ENCODE data around the gene GPX2. TPM values are rescaled to one million over a fixed set of nuclear protein-coding genes. Genes with fewer than 3 reads are reported as not detected.

GPX2 gene
- total RNA-seq, 2 donors from 2014 or later, result 5.0 TPM; not detected in 1

DNA sequence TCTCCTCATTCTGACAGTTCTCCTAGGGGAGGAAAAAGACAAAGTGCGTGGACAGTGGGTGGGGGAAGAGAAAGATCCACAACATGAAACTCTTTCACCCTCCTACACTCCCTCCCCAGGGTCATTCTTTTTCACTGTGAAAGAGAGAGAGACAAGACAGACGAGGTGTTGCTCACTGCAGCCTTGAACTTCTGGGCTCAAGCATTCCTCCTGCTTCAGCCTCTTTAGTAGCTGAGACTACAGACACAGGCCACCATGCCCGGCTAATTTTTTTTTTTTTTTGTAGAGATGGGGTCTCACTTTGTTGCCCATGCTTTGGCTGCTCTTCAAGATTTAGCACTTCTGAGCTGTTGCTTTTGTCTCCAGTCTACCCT is 2.7 kb downstream of the GPX2 start:
- no peaks in the 10 kb centered on the region for H3K9me3 ChIP-seq
- no peaks in the 10 kb centered on the region for H3K27me3 ChIP-seq (replicated peaks; ENCODE audit: insufficient read depth)
- H3K27ac ChIP-seq, result no peak overlapping the region
- H3K36me3 ChIP-seq, result peaks cover 13% of the 10 kb centered on the region
- DNase-seq (ENCODE audit: low spot score), result no peak
- TF ChIP-seq, protein P1, sequence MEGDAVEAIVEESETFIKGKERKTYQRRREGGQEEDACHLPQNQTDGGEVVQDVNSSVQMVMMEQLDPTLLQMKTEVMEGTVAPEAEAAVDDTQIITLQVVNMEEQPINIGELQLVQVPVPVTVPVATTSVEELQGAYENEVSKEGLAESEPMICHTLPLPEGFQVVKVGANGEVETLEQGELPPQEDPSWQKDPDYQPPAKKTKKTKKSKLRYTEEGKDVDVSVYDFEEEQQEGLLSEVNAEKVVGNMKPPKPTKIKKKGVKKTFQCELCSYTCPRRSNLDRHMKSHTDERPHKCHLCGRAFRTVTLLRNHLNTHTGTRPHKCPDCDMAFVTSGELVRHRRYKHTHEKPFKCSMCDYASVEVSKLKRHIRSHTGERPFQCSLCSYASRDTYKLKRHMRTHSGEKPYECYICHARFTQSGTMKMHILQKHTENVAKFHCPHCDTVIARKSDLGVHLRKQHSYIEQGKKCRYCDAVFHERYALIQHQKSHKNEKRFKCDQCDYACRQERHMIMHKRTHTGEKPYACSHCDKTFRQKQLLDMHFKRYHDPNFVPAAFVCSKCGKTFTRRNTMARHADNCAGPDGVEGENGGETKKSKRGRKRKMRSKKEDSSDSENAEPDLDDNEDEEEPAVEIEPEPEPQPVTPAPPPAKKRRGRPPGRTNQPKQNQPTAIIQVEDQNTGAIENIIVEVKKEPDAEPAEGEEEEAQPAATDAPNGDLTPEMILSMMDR (IDR thresholded peaks at IDR 0.05), result no peak
- no peak overlapping the region for H3K4me3 ChIP-seq
- peaks cover 5 to 25% of the 10 kb centered on the region in 2 donors for H3K4me1 ChIP-seq (ENCODE audit: control insufficient read depth in 1 of 2, low read depth in 2 of 2)
- ATAC-seq (ENCODE audit: insufficient number of reproducible peaks, low FRiP score, low read depth), result no peak

DNA sequence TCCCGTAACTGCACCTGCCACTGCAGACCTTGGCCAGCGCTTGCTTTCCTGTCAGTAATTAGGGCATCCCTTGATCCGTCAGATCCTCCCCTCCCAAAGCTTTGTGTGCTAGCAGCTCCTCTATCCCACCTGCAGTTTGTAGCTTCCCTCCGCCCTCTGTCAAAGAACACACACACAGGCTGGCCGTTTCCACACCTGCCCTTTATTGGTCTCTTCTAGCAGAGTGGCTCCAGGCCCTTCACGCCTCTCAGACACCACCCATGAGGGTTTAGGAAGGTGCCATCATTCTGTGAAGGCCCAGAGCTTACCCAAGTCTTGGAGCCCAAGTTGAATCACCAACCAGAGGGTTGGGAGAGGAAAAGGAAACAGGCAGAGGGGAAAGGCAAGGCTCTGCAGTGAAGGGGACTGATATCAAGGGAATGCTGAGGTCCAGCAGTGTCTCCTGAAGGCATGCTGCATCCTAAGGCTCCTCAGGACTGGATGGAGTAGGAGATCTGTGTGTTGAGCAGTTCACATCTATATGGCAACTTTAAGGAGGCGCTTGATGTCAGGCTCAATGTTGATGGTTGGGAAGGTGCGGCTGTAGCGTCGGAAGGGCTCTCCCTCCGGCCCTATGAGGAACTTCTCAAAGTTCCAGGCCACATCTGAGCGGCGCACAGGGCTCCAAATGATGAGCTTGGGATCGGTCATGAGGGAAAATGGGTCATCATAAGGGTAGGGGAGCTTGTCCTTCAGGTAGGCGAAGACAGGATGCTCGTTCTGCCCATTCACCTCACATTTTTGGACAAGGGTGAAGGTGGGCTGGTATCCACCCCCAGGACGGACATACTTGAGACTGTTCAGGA is 3.4 kb downstream of the GPX2 start:
- Histone ChIP-seq H3K4me1 (ENCODE audit: control insufficient read depth in 1 of 2, low read depth in 2 of 2) (peaks cover 11 to 31% of the 10 kb centered on the region in 2 donors), H3K27ac (no peak overlapping the region), H3K4me3 (no peak overlapping the region), H3K9me3 (no peaks in the 10 kb centered on the region), H3K36me3 (peaks cover 13% of the 10 kb centered on the region), H3K27me3 (replicated peaks; ENCODE audit: insufficient read depth) (no peaks in the 10 kb centered on the region)
- ATAC-seq (ENCODE audit: insufficient number of reproducible peaks, low FRiP score, low read depth), result no peak
- TF ChIP-seq, protein P1 (IDR thresholded peaks at IDR 0.05), result no peak
- no peak for DNase-seq (ENCODE audit: low spot score)

DNA sequence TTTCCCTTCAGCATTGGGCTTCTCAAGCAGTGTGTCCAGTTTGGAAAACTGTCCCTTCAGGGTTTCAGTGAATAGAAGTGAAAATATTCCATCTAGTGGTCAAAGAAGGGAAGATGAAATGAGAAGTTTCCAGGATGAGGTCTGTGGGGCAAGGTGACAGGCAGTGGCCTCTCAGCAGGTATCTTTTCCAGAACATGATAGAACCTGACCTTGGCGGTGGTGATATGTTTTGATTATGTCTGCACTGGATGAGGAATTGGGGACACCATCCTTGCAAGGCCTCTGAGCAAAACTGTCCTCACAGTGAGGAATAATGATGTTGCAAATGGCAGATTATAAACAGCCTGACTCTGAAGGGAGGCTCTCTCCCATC is 4.7 kb downstream of the GPX2 start:
- TF ChIP-seq, protein P1 (IDR thresholded peaks at IDR 0.05), result peak; percentile 39
- no peak overlapping the region for H3K4me3 ChIP-seq
- H3K9me3 ChIP-seq, result no peaks in the 10 kb centered on the region
- H3K36me3 ChIP-seq, result peaks cover 10% of the 10 kb centered on the region
- H3K27me3 ChIP-seq (replicated peaks; ENCODE audit: insufficient read depth), result no peaks in the 10 kb centered on the region
- ATAC-seq (ENCODE audit: insufficient number of reproducible peaks, low FRiP score, low read depth), result no peak
- H3K27ac ChIP-seq, result no peak overlapping the region
- no peak for DNase-seq (ENCODE audit: low spot score)
- peaks cover 14 to 40% of the 10 kb centered on the region in 2 donors for H3K4me1 ChIP-seq (ENCODE audit: control insufficient read depth in 1 of 2, low read depth in 2 of 2)

- Histone ChIP-seq H3K4me1 (ENCODE audit: control insufficient read depth in 1 of 2, low read depth in 2 of 2) (peaks cover 14 to 40% of the 10 kb centered on the region in 2 donors), H3K4me3 (no peak overlapping the region), H3K9me3 (no peaks in the 10 kb centered on the region), H3K36me3 (peaks cover 7% of the 10 kb centered on the region), H3K27me3 (replicated peaks; ENCODE audit: insufficient read depth) (no peaks in the 10 kb centered on the region), H3K27ac (no peak overlapping the region)
- ATAC-seq (ENCODE audit: insufficient number of reproducible peaks, low FRiP score, low read depth) (no peak), DNase-seq (ENCODE audit: low spot score) (no peak)
- TF ChIP-seq, protein P1 (IDR thresholded peaks at IDR 0.05), result no peak
Measured at GRCh38 chr14:64937171-64937820, 5.2 kb downstream of the GPX2 start.

DNA sequence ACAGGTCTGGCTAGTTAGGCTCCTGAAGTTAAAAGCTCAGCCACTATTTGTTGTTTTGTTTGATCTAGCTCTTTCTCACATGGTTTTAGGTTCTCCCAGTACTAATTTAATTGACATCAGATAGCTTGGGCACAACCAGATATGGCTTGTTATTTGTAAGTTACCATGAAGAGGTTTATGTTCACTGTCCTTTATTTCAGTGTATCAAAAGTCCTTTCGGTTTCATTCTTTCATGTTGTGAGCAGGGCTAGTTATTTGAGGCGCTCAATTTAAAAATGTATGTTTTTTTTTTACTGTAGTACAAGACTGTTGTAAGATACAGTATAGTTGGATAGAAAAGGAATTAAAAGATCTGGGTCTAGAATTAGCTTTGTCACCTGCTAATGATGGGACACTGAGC is 7.0 kb downstream of the GPX2 start:
- H3K9me3 ChIP-seq, result no peaks in the 10 kb centered on the region
- ATAC-seq (ENCODE audit: insufficient number of reproducible peaks, low FRiP score, low read depth) (no peak), DNase-seq (ENCODE audit: low spot score) (no peak)
- H3K27ac ChIP-seq, result peak overlapping the region in 1 of 2 donors; percentile 17
- H3K4me1 ChIP-seq (ENCODE audit: control insufficient read depth in 1 of 2, low read depth in 2 of 2), result peaks cover 29 to 57% of the 10 kb centered on the region in 2 donors
- no peak overlapping the region for H3K4me3 ChIP-seq
- TF ChIP-seq, protein P1 (IDR thresholded peaks at IDR 0.05), result no peak
- no peaks in the 10 kb centered on the region for H3K27me3 ChIP-seq (replicated peaks; ENCODE audit: insufficient read depth)
- peaks cover 4% of the 10 kb centered on the region for H3K36me3 ChIP-seq
